Parathyroid adenoma (tissue), 2 donors: Measurements from ENCODE around the gene INAVA.

ENCODE experiments used
- H2AFZ ChIP-seq: fragments of 300-600 bp; sonication (generic); one replicate; pipeline ENCODE4 v1.7.0; 2017; ENCODE audit warnings: antibody characterized with exemption, mild to moderate bottlenecking
- H3K27ac ChIP-seq: fragments of 300-600 bp; sonication (generic); one replicate; pipeline ENCODE4 v1.7.0; 2017
- H3K27me3 ChIP-seq: fragments of 300-600 bp; sonication (generic); one replicate; pipeline ENCODE4 v1.7.0; 2017; ENCODE audit warnings: low read length; ENCODE audit not compliant: control insufficient read depth, insufficient read depth
- H3K36me3 ChIP-seq: fragments of 300-600 bp; sonication (generic); one replicate; pipeline ENCODE4 v1.7.0; 2017; ENCODE audit warnings: low read length; ENCODE audit not compliant: control insufficient read depth, insufficient read depth
- H3K4me1 ChIP-seq: fragments of 300-600 bp; sonication (generic); one replicate; pipeline ENCODE4 v1.7.0; 2017; ENCODE audit warnings: control low read depth
- H3K4me2 ChIP-seq: fragments of 300-600 bp; sonication (generic); one replicate; pipeline ENCODE4 v1.7.0; 2017; ENCODE audit warnings: low read length
- H3K4me3 ChIP-seq: fragments of 300-600 bp; sonication (generic); one replicate; pipeline ENCODE4 v1.7.0; 2017; ENCODE audit warnings: low read depth, low read length
- H3K79me2 ChIP-seq: fragments of 300-600 bp; sonication (generic); one replicate; pipeline ENCODE4 v1.7.0; 2017; ENCODE audit warnings: control low read depth
- H3K9ac ChIP-seq: fragments of 300-600 bp; sonication (generic); one replicate; pipeline ENCODE4 v1.7.0; 2017; ENCODE audit warnings: mild to moderate bottlenecking
- H3K9me3 ChIP-seq: fragments of 300-600 bp; sonication (generic); one replicate; pipeline ENCODE4 v1.7.0; 2017; ENCODE audit warnings: low read length; ENCODE audit not compliant: control insufficient read depth
- CTCF ChIP-seq: fragments of 300-600 bp; sonication (generic); IDR thresholded peaks from one replicate; pipeline ENCODE4 v1.7.0; 2017; ENCODE audit warnings: antibody characterized with exemption, mild to moderate bottlenecking
- donor health status: primary hyperparathyroidism.

INAVA gene

GRCh38 chr1:200877839-200878551 is 16.7 kb upstream of the INAVA start:
- Histone ChIP-seq H3K27ac (no peak overlapping the region), H3K9me3 (no peaks in the 10 kb centered on the region), H3K4me2 (no peak overlapping the region), H2AFZ (no peak overlapping the region), H3K36me3 (no peaks in the 10 kb centered on the region), H3K27me3 (peaks cover 4% of the 10 kb centered on the region), H3K4me3 (no peak overlapping the region), H3K9ac (no peak overlapping the region), H3K79me2 (no peaks in the 10 kb centered on the region), H3K4me1 (no peaks in the 10 kb centered on the region)
- no peak for TF ChIP-seq CTCF

GRCh38 chr1:200880212-200880611 is 14.5 kb upstream of the INAVA start:
- H2AFZ ChIP-seq = no peak overlapping the region
- H3K27ac ChIP-seq = no peak overlapping the region
- H3K79me2 ChIP-seq = no peaks in the 10 kb centered on the region
- H3K4me1 ChIP-seq = no peaks in the 10 kb centered on the region
- H3K4me2 ChIP-seq = no peak overlapping the region
- no peak for TF ChIP-seq CTCF
- H3K27me3 ChIP-seq = no peaks in the 10 kb centered on the region
- no peaks in the 10 kb centered on the region for H3K9me3 ChIP-seq
- H3K36me3 ChIP-seq = no peaks in the 10 kb centered on the region
- no peak overlapping the region for H3K9ac ChIP-seq
- H3K4me3 ChIP-seq = no peak overlapping the region

GRCh38 chr1:200883118-200883517 is 11.6 kb upstream of the INAVA start:
- Histone ChIP-seq H3K9me3 (no peaks in the 10 kb centered on the region), H3K36me3 (no peaks in the 10 kb centered on the region), H3K4me1 (no peaks in the 10 kb centered on the region), H3K79me2 (no peaks in the 10 kb centered on the region), H3K27me3 (no peaks in the 10 kb centered on the region), H3K9ac (no peak overlapping the region), H3K4me2 (no peak overlapping the region), H2AFZ (no peak overlapping the region), H3K27ac (no peak overlapping the region), H3K4me3 (no peak overlapping the region)
- no peak for TF ChIP-seq CTCF

- no peak for TF ChIP-seq CTCF
These were observed 8.9 kb upstream of the INAVA start for GRCh38 chr1:200885623-200886402.

More at GRCh38 chr1:200885623-200886402, 8.9 kb upstream of the INAVA start:
- no peaks in the 10 kb centered on the region for H3K9me3 ChIP-seq
- H3K27ac ChIP-seq = no peak overlapping the region
- H3K4me2 ChIP-seq = no peak overlapping the region
- peaks cover 3% of the 10 kb centered on the region for H3K27me3 ChIP-seq
- no peaks in the 10 kb centered on the region for H3K36me3 ChIP-seq
- no peak overlapping the region for H3K9ac ChIP-seq
- H2AFZ ChIP-seq = no peak overlapping the region
- H3K4me3 ChIP-seq = no peak overlapping the region
- H3K79me2 ChIP-seq = no peaks in the 10 kb centered on the region
- H3K4me1 ChIP-seq = no peaks in the 10 kb centered on the region
